Gastrocnemius medialis (tissue), 4 donors: ENCODE results near the gene SLC8B1.

Source experiments
- POLR2A ChIP-seq, 2 donors: fragments of 450-650 bp; IDR thresholded peaks; one replicate each; pipeline ENCODE4 v1.6.1; 2017; ENCODE audit warnings: antibody characterized with exemption in 2 of 2, mild to moderate bottlenecking in 2 of 2, moderate library complexity in 2 of 2
- TF ChIP-seq, protein P1 (sequence below), 5 experiments: fragments of 450-650 bp in 3 of 5; fragments of 200-600 bp in 2 of 5; sonication (generic) in 2 of 5; IDR thresholded peaks in 4 of 5; conservative IDR thresholded peaks in 1 of 5; 1 replicate in 4 of 5; 2 replicates in 1 of 5; pipeline ENCODE4 v1.5.1; 2016 to 2019; ENCODE audit warnings: antibody characterized with exemption in 5 of 5, mild to moderate bottlenecking in 3 of 5, moderate library complexity in 3 of 5

DNA sequence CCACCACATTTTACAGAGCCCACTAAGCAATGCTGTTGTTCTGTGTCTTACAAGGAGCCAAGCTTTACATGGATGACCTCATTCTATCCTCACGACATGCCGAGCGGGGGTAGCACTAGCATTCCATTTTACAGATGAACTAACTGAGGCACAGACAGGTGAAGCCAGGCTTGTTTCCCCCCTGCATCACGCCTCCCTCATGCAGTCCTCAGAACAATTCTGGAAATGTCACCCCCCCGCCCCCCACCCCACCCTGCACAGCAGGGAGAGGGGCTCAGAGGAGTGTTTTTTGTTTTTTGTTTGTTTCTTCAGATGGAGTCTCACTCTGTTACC lies 1.5 kb downstream of the SLC8B1 start:
- TF ChIP-seq, protein P1, sequence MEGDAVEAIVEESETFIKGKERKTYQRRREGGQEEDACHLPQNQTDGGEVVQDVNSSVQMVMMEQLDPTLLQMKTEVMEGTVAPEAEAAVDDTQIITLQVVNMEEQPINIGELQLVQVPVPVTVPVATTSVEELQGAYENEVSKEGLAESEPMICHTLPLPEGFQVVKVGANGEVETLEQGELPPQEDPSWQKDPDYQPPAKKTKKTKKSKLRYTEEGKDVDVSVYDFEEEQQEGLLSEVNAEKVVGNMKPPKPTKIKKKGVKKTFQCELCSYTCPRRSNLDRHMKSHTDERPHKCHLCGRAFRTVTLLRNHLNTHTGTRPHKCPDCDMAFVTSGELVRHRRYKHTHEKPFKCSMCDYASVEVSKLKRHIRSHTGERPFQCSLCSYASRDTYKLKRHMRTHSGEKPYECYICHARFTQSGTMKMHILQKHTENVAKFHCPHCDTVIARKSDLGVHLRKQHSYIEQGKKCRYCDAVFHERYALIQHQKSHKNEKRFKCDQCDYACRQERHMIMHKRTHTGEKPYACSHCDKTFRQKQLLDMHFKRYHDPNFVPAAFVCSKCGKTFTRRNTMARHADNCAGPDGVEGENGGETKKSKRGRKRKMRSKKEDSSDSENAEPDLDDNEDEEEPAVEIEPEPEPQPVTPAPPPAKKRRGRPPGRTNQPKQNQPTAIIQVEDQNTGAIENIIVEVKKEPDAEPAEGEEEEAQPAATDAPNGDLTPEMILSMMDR (IDR thresholded peaks at IDR 0.05 in 4 of 5, conservative IDR thresholded peaks at IDR 0.05 in 1 of 5): no peak
- TF ChIP-seq POLR2A (IDR thresholded peaks at IDR 0.05): no peak
